ENCODE results near the gene RAB11FIP3.

DNA sequence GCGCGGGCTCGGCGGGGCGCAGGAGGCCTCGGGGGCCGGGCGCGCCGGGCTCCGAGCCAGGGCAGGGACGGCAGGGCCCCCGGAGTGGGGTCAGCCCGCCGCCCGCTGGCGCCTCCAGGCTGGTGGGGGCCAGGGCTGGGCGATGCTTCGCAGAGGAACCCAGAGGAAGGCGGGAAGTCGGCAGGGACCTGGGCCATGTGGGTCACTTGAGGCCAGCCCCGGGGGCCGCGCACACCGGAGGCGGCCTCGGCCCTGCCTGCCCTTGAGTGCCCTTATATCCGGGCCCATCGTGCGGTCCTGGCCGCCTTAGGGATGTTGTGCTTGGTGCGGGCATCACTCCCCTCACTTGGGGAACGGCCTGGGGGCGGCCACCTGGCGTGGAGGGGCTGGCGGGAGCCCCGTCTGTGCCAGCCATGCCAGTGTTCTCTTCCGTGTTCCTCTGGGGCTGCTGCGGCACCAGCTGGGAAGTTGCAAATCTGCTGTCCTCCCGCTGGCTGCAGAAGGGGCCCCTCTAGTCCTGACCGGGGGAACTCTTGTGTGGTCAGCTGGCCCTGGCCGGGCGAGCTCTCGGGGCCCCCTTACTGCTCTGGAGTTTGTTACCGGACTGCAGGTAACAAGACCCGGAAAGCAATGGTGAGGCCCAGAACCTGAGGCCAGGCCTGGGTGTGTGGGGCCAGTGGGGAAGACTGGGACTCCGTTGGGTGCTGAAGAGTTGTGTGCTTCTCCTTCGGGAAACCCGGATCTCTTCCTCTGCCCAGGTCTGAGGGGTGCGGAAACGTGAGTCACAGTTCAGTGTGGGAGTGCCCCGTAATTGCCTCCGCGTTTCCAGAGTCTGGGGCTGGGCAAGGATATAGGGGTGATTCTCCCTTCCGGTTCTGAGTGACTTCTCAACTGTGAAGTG, 102.9 kb downstream of the RAB11FIP3 start:
- TF ChIP-seq, protein P1, sequence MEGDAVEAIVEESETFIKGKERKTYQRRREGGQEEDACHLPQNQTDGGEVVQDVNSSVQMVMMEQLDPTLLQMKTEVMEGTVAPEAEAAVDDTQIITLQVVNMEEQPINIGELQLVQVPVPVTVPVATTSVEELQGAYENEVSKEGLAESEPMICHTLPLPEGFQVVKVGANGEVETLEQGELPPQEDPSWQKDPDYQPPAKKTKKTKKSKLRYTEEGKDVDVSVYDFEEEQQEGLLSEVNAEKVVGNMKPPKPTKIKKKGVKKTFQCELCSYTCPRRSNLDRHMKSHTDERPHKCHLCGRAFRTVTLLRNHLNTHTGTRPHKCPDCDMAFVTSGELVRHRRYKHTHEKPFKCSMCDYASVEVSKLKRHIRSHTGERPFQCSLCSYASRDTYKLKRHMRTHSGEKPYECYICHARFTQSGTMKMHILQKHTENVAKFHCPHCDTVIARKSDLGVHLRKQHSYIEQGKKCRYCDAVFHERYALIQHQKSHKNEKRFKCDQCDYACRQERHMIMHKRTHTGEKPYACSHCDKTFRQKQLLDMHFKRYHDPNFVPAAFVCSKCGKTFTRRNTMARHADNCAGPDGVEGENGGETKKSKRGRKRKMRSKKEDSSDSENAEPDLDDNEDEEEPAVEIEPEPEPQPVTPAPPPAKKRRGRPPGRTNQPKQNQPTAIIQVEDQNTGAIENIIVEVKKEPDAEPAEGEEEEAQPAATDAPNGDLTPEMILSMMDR (IDR thresholded peaks at IDR 0.05) = no peak
- TF ChIP-seq POLR2A (IDR thresholded peaks at IDR 0.05) = peak; percentile 93 to 97
